ENCODE results near the gene SUMF1. TPM values are rescaled to one million over a fixed set of nuclear protein-coding genes. Genes with fewer than 3 reads are reported as not detected.

Gene SUMF1
- total and polyA plus RNA-seq, 3 donors from 2014 or later, result 18.8 to 42.6 (median 27.6) TPM

- no peaks in the 10 kb centered on the region for H3K9me3 ChIP-seq
- peak; percentile 77 for DNase-seq
- peaks cover 48% of the 10 kb centered on the region for H3K4me1 ChIP-seq
- intact Hi-C loops (cut with DNase I; ENCODE audit: low total_unique reads), result no loop called here
- no peaks in the 10 kb centered on the region for H3K27me3 ChIP-seq
- no peaks in the 10 kb centered on the region for H3K36me3 ChIP-seq (ENCODE audit: low read depth, missing control alignments)
- peak overlapping the region; percentile 23 to 71 for H3K27ac ChIP-seq
- TF ChIP-seq, protein P1, sequence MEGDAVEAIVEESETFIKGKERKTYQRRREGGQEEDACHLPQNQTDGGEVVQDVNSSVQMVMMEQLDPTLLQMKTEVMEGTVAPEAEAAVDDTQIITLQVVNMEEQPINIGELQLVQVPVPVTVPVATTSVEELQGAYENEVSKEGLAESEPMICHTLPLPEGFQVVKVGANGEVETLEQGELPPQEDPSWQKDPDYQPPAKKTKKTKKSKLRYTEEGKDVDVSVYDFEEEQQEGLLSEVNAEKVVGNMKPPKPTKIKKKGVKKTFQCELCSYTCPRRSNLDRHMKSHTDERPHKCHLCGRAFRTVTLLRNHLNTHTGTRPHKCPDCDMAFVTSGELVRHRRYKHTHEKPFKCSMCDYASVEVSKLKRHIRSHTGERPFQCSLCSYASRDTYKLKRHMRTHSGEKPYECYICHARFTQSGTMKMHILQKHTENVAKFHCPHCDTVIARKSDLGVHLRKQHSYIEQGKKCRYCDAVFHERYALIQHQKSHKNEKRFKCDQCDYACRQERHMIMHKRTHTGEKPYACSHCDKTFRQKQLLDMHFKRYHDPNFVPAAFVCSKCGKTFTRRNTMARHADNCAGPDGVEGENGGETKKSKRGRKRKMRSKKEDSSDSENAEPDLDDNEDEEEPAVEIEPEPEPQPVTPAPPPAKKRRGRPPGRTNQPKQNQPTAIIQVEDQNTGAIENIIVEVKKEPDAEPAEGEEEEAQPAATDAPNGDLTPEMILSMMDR (IDR thresholded peaks at IDR 0.05), result no peak
- TF ChIP-seq POLR2A (IDR thresholded peaks at IDR 0.05), result no peak
- WGBS, 2 donors, result 23 to 40% methylated on average over 13 to 14 of the region's 14 CpGs
- H3K4me3 ChIP-seq, result no peak overlapping the region
Measured at GRCh38 chr3:4504340-4505261, 37.5 kb upstream of the SUMF1 start.

DNA sequence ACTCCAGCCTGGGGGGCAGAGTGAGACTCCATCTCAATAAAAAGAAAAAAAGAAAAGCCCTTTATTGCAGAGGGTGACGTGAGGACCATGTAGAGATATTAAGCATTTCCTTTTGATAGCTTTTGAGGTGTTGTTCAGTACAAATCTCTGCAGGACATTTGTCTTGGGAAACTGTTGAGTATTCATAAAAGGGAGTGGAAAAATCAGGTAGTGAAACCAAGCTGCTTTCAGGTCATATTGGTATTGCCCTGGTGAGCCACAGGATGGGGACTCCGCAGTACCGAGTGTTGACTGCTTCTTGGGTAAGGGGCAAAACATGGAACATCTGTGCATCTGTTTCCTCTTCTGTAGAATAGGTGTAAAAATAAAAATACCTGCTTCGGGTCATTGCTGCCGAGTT lies 36.0 kb upstream of the SUMF1 start:
- peak overlapping the region; percentile 23 to 71 for H3K27ac ChIP-seq

GRCh38 chr3:4501927-4502326 lies 34.9 kb upstream of the SUMF1 start:
- WGBS, 2 donors, result 47 to 63% methylated on average over 9 of the region's 9 CpGs

More for the DNA sequence above, 36.0 kb upstream of the SUMF1 start:
- Histone ChIP-seq H3K36me3 (ENCODE audit: low read depth, missing control alignments) (no peaks in the 10 kb centered on the region), H3K4me3 (no peak overlapping the region), H3K9me3 (no peaks in the 10 kb centered on the region), H3K27me3 (no peaks in the 10 kb centered on the region), H3K4me1 (peaks cover 46% of the 10 kb centered on the region)
- TF ChIP-seq POLR2A (IDR thresholded peaks at IDR 0.05), result no peak
- TF ChIP-seq, protein P1 (IDR thresholded peaks at IDR 0.05), result no peak
- 81 to 82% methylated on average over 5 of the region's 5 CpGs for WGBS, 2 donors
- DNase-seq, result no peak
- intact Hi-C loops (cut with DNase I; ENCODE audit: low total_unique reads), result no loop called here

DNA sequence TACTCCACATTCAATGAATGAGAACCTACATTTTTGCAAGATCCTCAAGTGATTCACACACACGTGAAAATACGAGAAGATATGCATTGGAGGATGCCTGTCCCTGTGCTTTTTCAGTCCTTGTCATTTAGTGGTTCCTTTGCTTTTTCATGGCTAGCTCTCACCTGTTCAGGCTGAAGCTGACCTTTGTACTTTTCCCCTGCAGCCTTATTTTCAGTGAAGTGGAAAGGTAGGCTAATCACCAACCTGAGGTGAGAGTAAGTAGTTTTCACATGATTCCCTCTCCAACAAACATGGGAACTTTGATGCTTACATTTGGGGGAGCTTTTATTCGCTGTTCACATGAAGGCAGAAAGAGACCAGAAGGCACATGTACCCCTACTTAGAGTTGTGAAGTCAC lies 34.4 kb upstream of the SUMF1 start:
- Histone ChIP-seq H3K27ac (no peak overlapping the region), H3K4me3 (no peak overlapping the region), H3K4me1 (peaks cover 39% of the 10 kb centered on the region), H3K27me3 (no peaks in the 10 kb centered on the region), H3K36me3 (ENCODE audit: low read depth, missing control alignments) (no peaks in the 10 kb centered on the region), H3K9me3 (no peaks in the 10 kb centered on the region)
- TF ChIP-seq, protein P1 (IDR thresholded peaks at IDR 0.05), result no peak
- no peak for TF ChIP-seq POLR2A (IDR thresholded peaks at IDR 0.05)
- WGBS, 2 donors, result 88 to 89% methylated on average over 3 of the region's 3 CpGs
- intact Hi-C loops (cut with DNase I; ENCODE audit: low total_unique reads), result no loop called here
- no peak for DNase-seq

More at GRCh38 chr3:4501927-4502326, 34.9 kb upstream of the SUMF1 start:
- Histone ChIP-seq H3K4me1 (peaks cover 43% of the 10 kb centered on the region), H3K27ac (peak overlapping the region in 1 of 2 donors; percentile 59), H3K36me3 (ENCODE audit: low read depth, missing control alignments) (no peaks in the 10 kb centered on the region), H3K4me3 (no peak overlapping the region), H3K9me3 (no peaks in the 10 kb centered on the region), H3K27me3 (no peaks in the 10 kb centered on the region)
- intact Hi-C loops (cut with DNase I; ENCODE audit: low total_unique reads), result no loop called here
- TF ChIP-seq, protein P1 (IDR thresholded peaks at IDR 0.05), result no peak
- no peak for TF ChIP-seq POLR2A (IDR thresholded peaks at IDR 0.05)
- DNase-seq, result no peak
